Measurements from ENCODE around the gene DLGAP1. TPM values are rescaled to one million over a fixed set of nuclear protein-coding genes. Genes with fewer than 3 reads are reported as not detected.

DLGAP1 gene
- total and polyA plus RNA-seq, 7 donors = 0.13 to 2.6 (median 1.3) TPM; not detected in 1

DNA sequence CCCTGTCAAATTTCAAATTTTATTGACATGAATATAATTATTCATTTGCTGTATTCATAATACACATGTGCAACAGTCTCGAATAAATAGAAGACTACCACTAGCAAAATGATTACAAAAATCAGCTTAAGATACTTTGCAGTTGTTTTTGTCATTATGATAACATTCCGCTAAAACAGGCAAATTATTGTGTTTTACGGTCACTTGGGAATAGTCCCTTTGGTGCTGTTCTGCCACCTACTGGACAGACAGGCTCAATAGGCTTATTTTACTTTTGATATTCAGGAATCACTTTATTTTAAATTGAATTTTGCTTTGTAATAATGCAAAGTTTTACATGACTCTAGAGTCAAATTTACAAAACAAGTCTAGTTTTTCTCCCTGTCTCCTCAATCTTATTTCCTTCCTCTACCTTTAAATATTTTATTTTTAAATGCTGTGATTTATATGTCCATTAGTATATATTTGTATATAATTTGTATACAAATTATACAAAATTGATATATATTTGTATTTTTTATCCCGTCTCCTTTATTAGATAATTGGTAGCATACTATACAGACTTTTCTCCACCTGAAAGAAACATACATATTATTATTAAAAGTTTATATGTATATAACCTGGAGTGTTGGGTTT is 456.3 kb downstream of the DLGAP1 start:
- no peak for DNase-seq
- Histone ChIP-seq H3K4me3 (no peak overlapping the region), H3K36me3 (no peaks in the 10 kb centered on the region), H3K4me1 (no peaks in the 10 kb centered on the region), H3K27ac (no peak overlapping the region), H3K27me3 (no peaks in the 10 kb centered on the region), H3K9me3 (no peaks in the 10 kb centered on the region)
- TF ChIP-seq POLR2A (IDR thresholded peaks at IDR 0.05) = no peak
- TF ChIP-seq CTCF (IDR thresholded peaks at IDR 0.05) = peak; percentile 18 to 54 (median 30)
- TF ChIP-seq EP300 (IDR thresholded peaks at IDR 0.05) = no peak
- TF ChIP-seq POLR2AphosphoS5 (IDR thresholded peaks at IDR 0.05) = no peak
- 16 to 18% methylated on average over 4 of the region's 4 CpGs for WGBS, 2 donors
- intact Hi-C loops (cut with DNase I) = loop anchor here (10.0 kb wide), 1 partner anchor 294 kb away; no protein-coding TSS in a partner anchor

DNA sequence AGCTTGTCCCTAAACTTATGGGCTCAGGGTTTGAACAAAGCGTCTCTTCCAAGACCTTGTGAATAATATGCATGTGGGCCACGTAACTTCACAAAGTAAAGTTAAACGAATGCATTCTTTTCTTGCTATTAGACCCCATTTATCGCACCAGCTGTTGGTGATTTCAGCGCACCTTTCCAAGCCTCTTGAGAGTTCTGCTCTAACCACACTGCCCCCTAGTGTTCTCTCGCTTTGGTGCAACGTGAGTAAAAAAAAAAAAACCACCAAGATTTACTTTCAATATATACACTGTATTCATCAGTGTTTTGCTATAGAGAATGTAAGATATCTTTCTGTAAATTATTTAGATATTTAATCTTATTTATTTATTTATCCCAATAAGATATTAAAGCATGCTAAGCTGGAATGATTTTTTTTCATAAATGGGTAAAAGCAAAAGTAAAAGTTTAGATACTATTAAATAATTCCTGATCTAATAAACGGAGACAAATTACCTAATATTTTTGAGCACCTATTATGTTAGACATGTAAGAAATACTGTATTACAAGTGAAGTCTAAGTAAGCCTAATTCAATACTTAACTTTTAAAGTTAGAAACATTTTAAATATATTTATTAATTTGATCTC is 459.5 kb downstream of the DLGAP1 start:
- peak in 2 of 4 experiments; percentile 52 to 77 for TF ChIP-seq CTCF (IDR thresholded peaks at IDR 0.05)
- TF ChIP-seq POLR2AphosphoS5 (IDR thresholded peaks at IDR 0.05) = no peak
- no peak for TF ChIP-seq EP300 (IDR thresholded peaks at IDR 0.05)
- 7 to 22% methylated on average over 8 of the region's 8 CpGs for WGBS, 2 donors
- Histone ChIP-seq H3K27ac (no peak overlapping the region), H3K36me3 (no peaks in the 10 kb centered on the region), H3K4me3 (no peak overlapping the region), H3K4me1 (no peaks in the 10 kb centered on the region), H3K9me3 (no peaks in the 10 kb centered on the region), H3K27me3 (no peaks in the 10 kb centered on the region)
- no peak for DNase-seq
- intact Hi-C loops (cut with DNase I) = loop anchor here (1.0 to 10.0 kb wide), 2 partner anchors 224 to 291 kb away; no protein-coding TSS in a partner anchor

DNA sequence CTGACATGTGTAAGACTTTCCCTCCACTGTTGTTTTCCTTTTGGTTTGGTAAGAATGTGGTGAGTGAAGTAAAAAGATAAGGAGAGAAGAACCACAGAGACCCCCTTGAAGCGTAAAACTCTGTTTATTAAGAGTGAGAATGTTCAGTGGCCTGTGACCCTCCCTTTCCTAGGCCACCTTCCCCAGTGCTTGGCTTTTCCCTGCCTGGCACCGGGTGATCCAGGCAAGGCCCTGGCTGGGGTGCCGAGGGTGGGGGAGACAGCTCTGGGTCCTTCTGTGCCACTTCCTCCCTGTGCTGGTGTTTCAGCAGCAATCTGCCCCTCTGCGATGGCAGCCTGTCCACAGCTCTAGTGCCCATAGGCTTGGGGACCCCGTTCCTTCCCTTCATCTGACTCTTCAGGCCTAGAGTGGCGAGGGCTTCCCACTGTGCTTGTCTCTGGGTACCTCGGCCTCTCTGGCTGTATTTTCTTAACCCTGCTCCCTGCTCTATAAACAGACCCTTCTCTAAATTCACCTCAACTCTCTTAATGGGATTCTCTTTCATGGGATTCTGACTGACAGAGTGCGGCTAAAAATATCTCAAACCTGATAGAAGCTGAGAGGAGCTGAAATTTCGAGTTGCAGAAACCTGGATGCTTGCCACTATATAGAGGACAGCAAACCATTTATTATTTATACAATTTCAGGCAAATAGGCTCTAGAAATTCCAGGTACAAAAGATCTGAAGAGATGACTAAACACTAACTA is 461.0 kb downstream of the DLGAP1 start:
- Histone ChIP-seq H3K9me3 (no peaks in the 10 kb centered on the region), H3K4me1 (no peaks in the 10 kb centered on the region), H3K27me3 (no peaks in the 10 kb centered on the region), H3K36me3 (no peaks in the 10 kb centered on the region), H3K27ac (no peak overlapping the region), H3K4me3 (no peak overlapping the region)
- intact Hi-C loops (cut with DNase I) = loop anchor here (10.0 kb wide), 1 partner anchor 289 kb away; no protein-coding TSS in a partner anchor
- TF ChIP-seq EP300 (IDR thresholded peaks at IDR 0.05) = no peak
- TF ChIP-seq POLR2AphosphoS5 (IDR thresholded peaks at IDR 0.05) = no peak
- no peak for DNase-seq
- 79 to 85% methylated on average over 9 of the region's 9 CpGs for WGBS, 2 donors

- Histone ChIP-seq H3K4me3 (no peak overlapping the region), H3K36me3 (no peaks in the 10 kb centered on the region), H3K9me3 (no peaks in the 10 kb centered on the region), H3K27me3 (no peaks in the 10 kb centered on the region), H3K4me1 (no peaks in the 10 kb centered on the region), H3K27ac (no peak overlapping the region)
- DNase-seq = no peak
- TF ChIP-seq CTCF (IDR thresholded peaks at IDR 0.05) = no peak
- 88 to 94% methylated on average over 2 of the region's 2 CpGs for WGBS, 2 donors
- intact Hi-C loops (cut with DNase I) = no loop called here
Observed at GRCh38 chr18:3985664-3986063, 469.4 kb downstream of the DLGAP1 start.

- Histone ChIP-seq H3K4me1 (no peaks in the 10 kb centered on the region), H3K4me3 (no peak overlapping the region), H3K36me3 (no peaks in the 10 kb centered on the region), H3K27ac (no peak overlapping the region), H3K9me3 (no peaks in the 10 kb centered on the region), H3K27me3 (no peaks in the 10 kb centered on the region)
- DNase-seq = no peak
- intact Hi-C loops (cut with DNase I) = no loop called here
- TF ChIP-seq POLR2A (IDR thresholded peaks at IDR 0.05) (no peak), EP300 (IDR thresholded peaks at IDR 0.05) (no peak), POLR2AphosphoS5 (IDR thresholded peaks at IDR 0.05) (no peak), CTCF (IDR thresholded peaks at IDR 0.05) (no peak)
Observed at GRCh38 chr18:3985020-3985419, 470.1 kb downstream of the DLGAP1 start.
